Left forelimb (tissue), 1 donor: ENCODE measurements around the gene PCDHA2.
"Not testable (repeated sequence)": the region's sequence is repeated elsewhere in the genome, so short reads cannot be mapped to it uniquely, and the experiment has no call there.

ENCODE experiments used
- DNase-seq: peaks from one replicate; pipeline ENCODE4 v3.0.0-alpha.2; 2018; ENCODE audit warnings: low spot score

Gene PCDHA2

GRCh38 chr5:140794595-140795258 is at the start of gene PCDHA2:
PCDHA2 (plus strand) TSS chr5:140794852.
- no peak for DNase-seq

DNA sequence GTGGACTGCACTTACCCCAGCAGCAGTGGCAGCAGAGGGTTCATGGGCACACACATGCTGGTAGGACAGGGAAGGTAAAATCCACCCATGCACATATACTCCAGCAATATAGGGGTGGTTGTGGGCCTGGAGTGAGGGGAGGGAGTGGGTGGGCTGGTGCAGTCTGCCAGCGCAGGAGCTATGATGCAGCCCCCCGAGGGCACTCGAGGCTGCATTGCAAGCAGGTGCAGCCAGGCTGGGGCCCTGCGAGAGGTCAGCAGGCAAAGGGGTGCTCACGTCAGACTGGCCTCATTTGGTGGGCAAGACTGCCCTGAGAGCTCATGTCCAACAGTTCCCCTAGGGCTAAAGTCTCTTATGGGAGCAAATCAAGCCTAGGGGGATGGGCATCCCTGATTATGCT is 41.1 kb upstream of the PCDHA2 start:
- no peak for DNase-seq

GRCh38 chr5:140764177-140764973 is 30.3 kb upstream of the PCDHA2 start:
- DNase-seq: no peak

- no peak for DNase-seq
Observed at GRCh38 chr5:140767444-140767843, 27.2 kb upstream of the PCDHA2 start.

- DNase-seq: no peak
Observed at GRCh38 chr5:140780512-140780911, 14.1 kb upstream of the PCDHA2 start.

DNA sequence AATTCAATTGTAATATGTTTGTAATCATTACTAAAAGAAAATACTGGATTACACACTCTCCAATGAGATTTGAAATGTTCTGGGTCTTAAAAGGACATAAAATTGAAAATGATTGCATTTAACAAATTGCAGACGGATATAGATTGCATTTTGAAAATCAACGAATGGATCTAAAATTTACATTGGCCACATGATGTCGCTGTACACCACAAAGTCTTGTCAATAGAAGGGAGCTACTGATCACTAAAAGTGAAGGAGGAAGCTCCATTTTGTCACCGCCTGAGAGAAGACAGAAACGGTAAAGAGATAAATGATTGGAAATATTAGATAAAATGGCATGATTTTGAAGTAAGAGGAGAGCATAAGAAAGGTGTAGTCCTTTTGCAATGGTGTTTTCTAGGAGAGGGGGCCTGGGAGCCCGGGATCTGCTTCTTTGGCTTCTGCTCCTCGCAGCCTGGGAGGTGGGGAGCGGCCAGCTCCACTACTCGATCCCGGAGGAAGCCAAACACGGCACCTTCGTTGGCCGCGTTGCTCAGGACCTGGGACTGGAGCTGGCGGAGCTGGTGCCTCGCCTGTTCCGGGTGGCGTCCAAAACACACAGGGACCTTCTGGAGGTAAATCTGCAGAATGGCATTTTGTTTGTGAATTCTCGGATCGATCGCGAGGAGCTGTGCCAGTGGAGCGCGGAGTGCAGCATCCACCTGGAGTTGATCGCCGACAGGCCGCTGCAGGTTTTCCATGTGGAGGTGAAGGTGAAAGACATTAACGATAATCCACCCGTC is 8.6 kb upstream of the PCDHA2 start, which contains the start of gene PCDHA1:
Gene PCDHA1 (plus strand): TSS at position 236 of the 782 bp plus-strand sequence.
- DNase-seq: no peak

GRCh38 chr5:140787422-140787821 is 7.2 kb upstream of the PCDHA2 start:
- DNase-seq: not testable (repeated sequence)

DNA sequence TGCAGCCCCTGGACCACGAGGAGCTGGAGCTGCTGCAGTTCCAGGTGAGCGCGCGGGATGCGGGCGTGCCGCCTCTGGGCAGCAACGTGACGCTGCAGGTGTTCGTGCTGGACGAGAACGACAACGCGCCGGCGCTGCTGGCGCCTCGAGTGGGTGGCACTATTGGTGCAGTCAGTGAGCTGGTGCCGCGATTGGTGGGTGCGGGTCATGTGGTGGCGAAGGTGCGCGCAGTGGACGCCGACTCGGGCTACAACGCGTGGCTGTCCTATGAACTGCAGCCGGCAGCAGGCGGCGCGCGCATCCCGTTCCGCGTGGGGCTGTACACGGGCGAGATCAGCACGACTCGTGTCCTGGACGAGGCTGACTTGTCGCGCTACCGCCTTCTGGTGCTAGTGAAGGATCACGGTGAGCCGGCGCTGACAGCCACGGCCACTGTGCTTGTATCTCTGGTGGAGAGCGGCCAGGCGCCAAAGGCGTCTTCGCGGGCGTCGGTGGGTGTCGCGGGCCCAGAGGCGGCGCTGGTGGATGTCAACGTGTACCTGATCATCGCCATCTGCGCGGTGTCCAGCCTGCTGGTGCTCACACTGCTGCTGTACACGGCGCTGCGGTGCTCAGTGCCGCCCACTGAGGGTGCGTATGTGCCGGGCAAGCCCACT is 6.7 kb upstream of the PCDHA2 start:
- not testable (repeated sequence) for DNase-seq

- no peak for DNase-seq
Observed at GRCh38 chr5:140791089-140791488, 3.6 kb upstream of the PCDHA2 start.

DNA sequence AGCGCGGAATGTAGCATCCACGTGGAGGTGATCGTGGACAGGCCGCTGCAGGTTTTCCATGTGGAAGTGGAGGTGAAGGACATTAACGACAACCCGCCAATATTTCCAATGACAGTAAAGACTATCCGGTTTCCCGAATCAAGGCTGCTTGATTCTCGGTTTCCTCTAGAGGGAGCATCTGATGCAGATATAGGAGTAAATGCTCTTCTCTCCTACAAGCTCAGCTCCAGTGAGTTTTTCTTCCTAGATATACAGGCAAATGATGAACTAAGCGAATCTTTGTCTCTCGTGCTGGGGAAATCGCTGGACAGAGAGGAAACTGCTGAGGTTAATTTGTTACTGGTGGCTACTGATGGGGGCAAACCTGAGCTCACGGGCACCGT is 598 bp downstream of the PCDHA2 start:
- DNase-seq: no peak

DNA sequence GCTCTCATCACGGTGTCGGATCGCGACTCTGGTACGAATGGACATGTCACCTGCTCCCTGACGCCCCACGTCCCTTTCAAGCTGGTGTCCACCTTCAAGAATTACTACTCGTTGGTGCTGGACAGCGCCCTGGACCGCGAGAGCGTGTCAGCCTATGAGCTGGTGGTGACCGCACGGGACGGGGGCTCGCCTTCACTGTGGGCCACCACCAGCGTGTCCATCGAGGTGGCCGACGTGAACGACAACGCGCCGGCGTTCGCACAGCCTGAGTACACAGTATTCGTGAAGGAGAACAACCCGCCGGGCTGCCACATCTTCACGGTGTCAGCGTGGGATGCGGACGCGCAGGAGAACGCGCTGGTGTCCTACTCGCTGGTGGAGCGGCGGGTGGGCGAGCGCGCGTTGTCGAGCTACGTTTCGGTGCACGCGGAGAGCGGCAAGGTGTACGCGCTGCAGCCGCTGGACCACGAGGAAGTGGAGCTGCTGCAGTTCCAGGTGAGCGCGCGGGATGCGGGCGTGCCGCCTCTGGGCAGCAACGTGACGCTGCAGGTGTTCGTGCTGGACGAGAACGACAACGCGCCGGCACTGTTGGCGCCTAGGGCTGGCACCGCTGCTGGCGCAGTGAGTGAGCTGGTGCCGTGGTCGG is 1.5 kb downstream of the PCDHA2 start:
- not testable (repeated sequence) for DNase-seq

GRCh38 chr5:140796718-140797095 is 2.1 kb downstream of the PCDHA2 start:
- DNase-seq: no peak

DNA sequence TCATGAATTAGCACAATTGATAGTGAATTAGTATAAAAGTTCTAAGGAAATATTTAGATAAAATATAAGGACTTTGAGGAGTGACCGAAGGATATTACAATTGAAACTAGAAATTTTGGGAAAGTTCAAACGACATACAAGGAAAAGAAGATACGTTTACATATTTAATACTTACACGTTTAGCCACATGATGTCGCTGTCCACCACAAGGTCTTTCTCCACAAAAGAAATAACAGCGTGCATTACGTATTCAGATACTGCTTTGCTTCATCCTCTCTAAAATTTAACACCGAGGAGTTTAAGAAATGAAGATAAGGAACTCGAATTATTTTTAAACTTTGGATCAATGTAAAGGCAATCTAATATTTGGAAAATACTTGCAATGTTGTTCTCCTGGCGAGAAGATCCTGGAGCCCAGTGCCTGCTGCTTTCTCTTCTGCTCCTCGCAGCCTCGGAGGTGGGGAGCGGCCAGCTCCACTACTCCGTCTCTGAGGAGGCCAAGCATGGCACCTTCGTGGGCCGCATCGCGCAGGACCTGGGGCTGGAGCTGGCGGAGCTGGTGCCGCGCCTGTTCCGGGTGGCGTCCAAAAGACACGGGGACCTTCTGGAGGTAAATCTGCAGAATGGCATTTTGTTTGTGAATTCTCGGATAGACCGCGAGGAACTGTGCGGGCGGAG is 6.3 kb downstream of the PCDHA2 start, which contains the start of gene PCDHA3:
Gene PCDHA3 (plus strand): TSS at position 242 of the 678 bp plus-strand sequence.
- DNase-seq: no peak

DNA sequence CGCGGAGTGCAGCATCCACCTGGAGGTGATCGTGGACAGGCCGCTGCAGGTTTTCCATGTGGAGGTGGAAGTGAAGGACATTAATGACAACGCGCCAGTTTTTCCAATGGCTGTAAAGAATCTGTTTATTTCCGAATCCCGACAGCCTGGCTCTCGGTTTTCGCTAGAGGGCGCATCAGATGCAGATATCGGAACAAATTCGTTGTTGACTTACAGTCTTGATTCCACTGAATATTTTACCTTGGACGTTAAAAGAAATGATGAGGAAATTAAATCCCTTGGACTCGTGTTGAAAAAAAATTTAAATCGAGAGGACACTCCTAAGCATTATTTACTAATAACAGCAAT is 6.8 kb downstream of the PCDHA2 start:
- DNase-seq: no peak

GRCh38 chr5:140802381-140802780 is 7.7 kb downstream of the PCDHA2 start:
- DNase-seq: not testable (repeated sequence)

DNA sequence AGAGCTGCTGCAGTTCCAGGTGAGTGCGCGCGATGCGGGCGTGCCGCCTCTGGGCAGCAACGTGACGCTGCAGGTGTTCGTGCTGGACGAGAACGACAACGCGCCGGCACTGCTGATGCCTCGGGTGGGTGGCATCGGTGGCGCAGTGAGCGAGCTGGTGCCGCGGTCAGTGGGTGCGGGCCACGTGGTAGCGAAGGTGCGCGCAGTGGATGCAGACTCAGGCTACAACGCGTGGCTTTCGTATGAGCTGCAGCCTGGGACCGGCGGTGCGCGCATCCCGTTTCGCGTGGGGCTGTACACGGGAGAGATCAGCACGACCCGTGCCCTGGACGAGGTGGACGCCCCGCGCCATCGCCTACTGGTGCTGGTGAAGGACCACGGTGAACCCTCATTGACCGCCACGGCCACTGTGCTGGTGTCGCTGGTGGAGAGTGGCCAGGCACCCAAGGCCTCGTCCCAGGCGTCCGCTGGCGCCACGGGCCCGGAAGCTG is 8.2 kb downstream of the PCDHA2 start:
- DNase-seq: no peak

DNA sequence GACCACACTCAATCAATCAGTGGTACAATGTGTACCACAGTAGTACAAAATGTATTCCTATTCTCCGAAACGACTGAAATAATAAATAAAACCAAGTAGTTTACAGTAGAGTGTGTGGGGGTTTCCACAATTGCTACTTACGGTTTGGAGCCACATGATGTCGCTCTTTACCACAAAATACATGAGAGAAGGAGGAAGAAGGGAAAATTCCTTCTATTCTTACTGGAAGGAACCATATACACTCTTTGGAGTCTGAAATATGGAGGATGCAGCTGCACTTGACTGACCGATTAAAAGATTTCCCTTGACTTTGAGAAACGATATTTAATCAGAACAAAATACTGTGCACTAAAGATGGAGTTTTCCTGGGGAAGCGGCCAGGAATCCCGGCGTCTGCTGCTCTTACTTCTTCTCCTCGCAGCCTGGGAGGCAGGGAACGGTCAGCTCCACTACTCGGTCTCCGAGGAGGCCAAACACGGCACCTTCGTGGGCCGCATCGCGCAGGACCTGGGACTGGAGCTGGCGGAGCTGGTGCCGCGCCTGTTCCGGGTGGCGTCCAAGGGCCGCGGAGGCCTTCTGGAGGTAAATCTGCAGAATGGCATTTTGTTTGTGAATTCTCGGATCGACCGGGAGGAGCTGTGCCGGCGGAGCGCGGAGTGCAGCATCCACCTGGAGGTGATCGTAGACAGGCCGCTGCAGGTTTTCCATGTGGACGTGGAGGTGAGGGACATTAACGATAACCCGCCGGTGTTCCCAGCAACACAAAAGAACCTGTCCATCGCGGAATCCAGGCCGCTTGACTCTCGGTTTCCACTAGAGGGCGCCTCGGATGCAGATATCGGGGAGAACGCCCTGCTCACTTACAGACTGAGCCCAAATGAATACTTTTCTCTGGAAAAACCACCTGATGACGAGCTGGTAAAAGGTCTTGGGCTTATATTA is 12.5 kb downstream of the PCDHA2 start, which contains the start of gene PCDHA4:
Gene PCDHA4 (plus strand): TSS at position 235 of the 942 bp plus-strand sequence.
- no peak for DNase-seq

DNA sequence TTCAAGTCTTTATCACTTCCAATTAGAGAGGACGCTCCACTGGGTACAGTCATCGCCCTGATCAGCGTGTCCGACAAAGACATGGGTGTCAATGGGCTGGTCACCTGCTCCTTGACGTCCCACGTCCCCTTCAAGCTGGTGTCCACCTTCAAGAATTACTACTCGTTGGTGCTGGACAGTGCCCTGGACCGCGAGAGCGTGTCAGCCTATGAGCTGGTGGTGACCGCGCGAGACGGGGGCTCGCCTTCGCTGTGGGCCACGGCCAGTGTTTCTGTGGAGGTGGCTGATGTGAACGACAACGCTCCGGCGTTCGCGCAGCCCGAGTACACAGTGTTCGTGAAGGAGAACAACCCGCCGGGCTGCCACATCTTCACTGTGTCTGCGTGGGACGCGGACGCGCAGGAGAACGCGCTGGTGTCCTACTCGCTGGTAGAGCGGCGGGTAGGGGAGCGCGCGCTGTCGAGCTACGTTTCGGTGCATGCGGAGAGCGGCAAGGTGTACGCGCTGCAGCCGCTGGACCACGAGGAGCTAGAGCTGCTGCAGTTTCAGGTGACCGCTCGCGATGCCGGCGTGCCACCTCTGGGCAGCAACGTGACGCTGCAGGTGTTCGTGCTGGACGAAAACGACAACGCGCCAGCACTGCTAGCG is 13.7 kb downstream of the PCDHA2 start:
- DNase-seq: not testable (repeated sequence)

- no peak for DNase-seq
Observed at GRCh38 chr5:140808889-140809291, 14.2 kb downstream of the PCDHA2 start.
